ENCODE results near the gene ADAMTS9.

DNA sequence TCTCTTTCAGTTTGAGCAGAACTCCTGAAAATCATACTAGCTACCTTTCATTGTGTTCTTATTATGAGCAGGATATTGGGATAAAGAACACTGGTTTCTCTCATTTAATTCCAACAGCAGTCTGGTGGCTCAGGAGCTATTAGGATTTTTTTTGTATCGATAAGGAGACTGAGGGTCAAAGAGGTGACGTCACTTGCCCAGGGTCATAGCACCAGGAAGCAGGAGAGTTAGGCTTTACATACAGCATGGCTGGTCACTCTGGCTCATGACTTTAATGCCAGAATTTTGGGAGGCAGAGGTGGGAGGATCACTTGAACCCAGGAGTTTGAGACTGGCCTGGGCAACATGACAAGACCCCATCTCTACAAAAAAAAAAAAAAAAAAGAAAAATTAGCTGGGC is 113.6 kb downstream of the ADAMTS9 start:
- TF ChIP-seq POLR2AphosphoS5 (IDR thresholded peaks at IDR 0.05; ENCODE audit: low read depth, low read length), result no peak
- TF ChIP-seq SPI1 (IDR thresholded peaks at IDR 0.05; ENCODE audit: low read depth, low read length), result no peak
- no peak for TF ChIP-seq POLR2A (IDR thresholded peaks at IDR 0.05; ENCODE audit: low read depth, low read length)
- no peak for TF ChIP-seq PAX5 (IDR thresholded peaks at IDR 0.05; ENCODE audit: insufficient read depth, low read length, severe bottlenecking)
